NCI-H2196 (cell line): ENCODE data around the gene CD300LB.

Source experiments
- DNase-seq: peaks from one replicate; lab custom pipeline; 2025; ENCODE audit not compliant: unreplicated experiment; lab: John Stamatoyannopoulos, UW

CD300LB gene

DNA sequence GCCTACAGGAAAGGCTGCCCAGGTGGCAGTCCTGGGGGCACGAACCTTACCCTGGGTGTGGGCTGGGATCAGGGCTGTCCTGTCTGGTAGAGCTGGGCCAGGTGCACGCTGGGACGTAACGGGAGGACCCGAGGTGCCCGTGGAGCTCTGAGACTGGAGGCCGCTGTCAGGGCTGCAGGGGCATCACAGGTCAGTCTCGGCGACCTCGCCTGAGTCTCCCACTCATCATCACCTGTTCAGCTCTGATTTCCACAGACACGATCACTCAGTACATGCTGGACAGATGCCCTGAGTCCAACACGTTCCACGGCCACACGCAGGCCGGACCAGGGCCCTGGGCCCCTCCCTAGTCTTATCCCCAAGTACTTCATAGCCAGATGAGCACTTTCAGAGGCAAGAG is 19.3 kb upstream of the CD300LB start:
- DNase-seq: no peak

GRCh38 chr17:74549343-74549742 is 18.1 kb upstream of the CD300LB start:
- DNase-seq: no peak

- DNase-seq: peak; percentile 79
Observed at GRCh38 chr17:74547736-74548135, 16.5 kb upstream of the CD300LB start.

GRCh38 chr17:74547264-74547663 is 16.0 kb upstream of the CD300LB start:
- DNase-seq: peak; percentile 41

DNA sequence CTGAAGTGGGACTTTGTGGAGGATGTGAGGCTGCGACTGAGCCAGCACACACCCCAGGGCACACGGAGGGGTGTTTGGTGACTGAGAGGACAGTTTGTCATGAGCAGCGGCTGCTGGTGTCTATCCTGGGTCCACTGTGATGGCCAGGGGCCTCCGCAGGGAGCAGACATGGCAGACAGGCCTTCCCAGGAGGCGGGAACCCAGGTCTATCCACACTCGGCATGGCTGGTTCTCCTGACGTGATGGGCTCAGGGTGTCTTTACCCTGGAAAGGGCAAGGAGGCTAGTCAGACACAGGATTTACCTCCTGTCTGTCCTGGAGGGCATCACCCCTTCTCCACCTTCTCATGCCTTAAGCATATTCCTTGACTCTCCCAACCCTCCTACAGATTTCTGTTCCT is 15.3 kb upstream of the CD300LB start:
- DNase-seq: no peak

DNA sequence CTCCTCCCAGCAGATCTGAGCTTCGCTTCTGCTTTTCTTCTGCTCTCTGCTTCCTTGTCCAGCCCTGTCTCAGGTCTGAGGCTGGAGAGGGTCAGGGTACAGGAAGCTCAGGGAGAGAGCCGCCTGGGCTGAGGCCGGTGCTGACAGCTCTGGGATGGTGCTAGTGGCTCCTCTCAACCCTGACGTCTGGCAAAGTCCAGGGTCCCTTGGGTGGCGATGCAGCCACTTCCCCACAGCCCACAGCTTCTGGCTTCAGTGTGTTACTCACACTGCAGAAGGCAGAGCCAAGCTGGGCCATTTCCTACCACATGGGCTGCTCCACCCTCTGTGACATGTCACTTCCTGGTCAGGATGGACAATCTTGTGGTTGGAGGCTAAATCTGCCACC is 14.6 kb upstream of the CD300LB start, which contains the start of gene CD300C:
TSS of gene CD300C (minus strand) at position 273 of the 388 bp plus-strand sequence. CDS start 333 bp downstream, outside the sequence.
- DNase-seq: no peak

DNA sequence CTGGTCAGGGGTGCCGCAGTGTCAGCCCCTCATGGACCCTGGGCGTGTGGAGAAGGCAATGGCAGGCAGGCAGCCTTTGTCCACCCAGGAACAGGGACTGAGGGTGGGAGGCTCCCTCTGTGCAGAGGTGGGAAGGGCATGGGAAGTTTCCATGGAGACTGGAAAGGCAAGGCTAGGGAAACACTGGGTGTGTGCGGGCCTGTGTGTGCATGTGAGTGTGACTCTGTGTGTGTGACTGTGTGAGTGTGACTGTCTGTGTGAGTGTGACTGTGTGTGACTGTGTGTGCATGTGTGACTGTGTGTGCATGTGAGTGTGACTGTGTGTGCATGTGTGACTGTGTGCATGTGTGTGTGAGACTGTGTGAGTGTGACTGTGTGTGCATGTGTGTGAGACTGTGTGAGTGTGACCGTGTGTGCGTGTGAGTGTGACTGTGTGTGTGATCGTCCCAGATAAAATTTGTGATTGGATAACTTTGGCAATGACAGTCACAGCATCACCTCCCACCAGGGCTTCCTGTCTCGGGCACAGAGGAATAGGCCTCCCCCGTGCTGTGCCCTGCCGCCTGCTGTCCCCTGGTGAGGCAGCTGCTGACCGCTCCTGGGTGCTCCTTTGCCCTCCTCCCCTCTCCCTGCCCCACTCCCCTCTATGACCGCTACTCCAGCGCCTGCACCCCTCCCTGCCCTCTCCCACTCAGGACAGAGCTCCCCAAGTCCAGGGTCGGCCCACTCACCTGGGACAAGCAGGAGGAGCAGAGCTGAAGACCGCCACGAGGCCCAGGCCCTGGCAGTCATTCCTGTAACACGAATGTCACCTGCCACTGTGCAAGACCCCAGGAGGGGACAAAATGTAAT is 13.9 kb upstream of the CD300LB start:
- DNase-seq: no peak

GRCh38 chr17:74543891-74544760 is 12.9 kb upstream of the CD300LB start:
- no peak for DNase-seq

DNA sequence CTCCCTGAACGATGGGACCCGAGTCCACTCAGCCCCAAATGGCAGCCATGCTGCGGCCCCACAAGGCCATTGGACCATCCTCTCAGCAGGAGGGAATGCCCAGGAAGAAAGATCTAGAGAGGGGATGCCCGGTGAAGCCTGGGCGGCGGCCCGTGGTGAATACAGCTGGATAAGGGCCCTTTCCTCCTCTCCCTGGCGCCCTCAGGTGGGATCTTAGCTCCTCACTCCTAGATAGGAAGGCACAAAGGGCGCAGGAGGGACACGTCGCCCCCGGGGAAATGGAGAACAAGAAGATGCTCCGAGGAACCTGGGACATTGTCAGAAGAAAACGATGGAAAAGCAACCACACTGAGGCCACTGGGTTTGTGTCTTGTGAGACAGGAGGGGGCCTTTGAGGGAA is 12.1 kb upstream of the CD300LB start:
- no peak for DNase-seq

DNA sequence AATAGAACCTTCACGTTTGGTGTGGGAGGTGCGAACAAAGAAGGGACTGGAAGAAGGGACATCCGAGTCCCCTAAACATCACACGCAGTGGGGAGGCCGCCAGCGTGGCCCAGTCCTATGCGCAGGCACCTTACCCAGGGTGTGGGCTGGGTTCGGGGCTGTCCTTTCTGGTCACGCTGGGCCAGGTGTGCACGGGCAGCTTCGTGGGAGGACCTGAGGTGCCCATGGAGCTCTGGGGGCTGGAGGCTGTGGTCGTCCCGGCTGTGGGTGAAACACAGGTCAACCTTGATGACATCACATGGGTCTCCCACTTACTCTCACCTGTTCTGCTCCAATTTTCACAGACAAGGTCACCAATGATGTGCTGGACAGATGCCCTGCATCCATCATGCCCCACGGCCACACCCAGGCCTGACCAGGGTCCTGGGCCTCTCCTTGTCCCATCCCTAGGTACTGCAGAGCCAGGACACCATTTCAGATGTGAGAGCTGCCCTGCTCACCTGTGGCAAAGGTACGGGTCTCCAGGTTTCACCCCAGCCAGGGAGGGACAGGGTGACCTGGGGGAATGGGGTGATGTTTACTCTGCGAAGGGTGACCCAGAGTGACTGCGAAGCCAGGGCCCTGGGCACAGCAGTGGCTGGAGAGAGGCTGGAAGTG is 11.6 kb upstream of the CD300LB start:
- DNase-seq: no peak

GRCh38 chr17:74542166-74542565 is 10.9 kb upstream of the CD300LB start:
- no peak for DNase-seq

DNA sequence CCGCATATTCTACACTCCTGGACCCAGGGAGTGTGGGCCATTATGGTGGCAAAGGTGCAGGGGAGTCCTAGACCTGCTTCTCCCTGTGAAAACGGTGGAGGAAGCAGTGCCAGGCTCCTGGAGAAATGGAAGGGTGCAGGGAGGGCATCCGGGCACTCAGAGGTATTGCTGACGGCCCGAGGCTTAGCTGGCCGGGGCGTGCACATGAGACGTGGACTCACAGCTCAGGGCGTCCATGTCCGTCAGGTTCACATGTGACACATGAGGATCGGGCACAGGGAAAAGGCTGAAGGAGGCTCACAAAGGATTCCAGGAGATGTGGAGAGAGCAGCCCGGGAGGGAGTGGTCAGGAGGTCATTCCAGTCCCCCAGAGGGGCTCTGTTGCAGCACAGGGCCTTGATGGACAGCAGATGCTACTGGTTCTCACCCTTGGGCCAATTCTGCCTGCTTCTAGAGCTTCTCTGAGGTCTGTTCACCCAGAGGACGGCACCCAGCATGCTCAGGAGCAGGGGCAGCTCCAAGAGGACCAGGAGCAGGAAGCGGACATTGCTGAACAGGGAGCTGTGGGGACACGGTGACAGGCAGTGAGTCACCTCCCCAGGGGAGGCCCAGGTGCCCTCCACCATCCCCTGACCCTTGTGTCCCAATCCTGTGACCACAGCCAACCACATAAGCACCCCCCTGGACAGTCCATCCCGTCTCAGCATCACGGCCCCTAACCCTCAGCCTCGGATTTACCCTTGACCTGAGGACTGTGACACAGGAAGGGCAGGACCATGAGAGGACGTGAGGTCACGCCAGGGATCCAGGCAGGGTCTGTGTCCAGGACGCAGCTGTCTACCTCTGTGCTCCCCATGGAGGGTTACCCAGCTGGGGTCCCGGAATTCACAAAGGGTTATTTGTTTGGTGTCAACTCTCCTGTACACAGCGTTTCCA is 10.2 kb upstream of the CD300LB start:
- no peak for DNase-seq

GRCh38 chr17:74539281-74539820 is 8.1 kb upstream of the CD300LB start:
- DNase-seq: no peak

DNA sequence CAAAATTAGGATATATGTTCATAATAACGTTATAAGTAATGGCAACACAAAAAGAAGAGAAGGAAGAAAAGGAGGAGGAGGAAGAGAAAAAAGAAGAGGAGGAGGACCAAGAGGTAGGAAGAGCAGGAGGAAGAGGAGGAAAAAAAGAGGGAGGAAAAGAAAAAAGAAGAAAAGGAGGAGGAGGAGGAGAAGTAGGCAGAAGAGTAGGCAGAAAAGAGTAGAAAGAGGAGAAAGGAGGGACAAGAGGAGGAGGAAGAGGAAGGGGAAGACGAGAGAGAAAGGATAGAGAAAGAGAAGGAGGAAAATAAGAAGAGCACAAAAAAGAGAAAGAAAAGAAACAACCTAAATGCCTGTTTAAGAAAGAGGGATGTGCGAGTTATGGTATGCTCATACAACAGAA is 5.6 kb upstream of the CD300LB start:
- no peak for DNase-seq

GRCh38 chr17:74532115-74532514 is 840 bp upstream of the CD300LB start:
- DNase-seq: no peak

DNA sequence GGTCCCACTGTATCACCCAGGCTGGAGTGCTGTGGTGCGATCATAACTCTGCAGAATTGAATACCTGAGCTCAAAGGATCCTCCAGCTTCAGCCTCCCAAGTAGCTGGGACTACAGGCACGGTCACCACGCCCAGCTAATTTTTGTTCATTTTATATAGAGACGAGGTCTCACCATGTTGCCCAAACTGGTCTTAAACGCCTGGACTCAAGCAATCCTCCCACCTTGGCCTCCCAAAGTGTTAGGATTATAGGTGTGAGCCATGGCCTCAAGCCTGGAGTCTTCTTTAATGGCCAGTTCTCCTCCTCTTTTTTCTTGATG is 484 bp downstream of the CD300LB start:
- DNase-seq: no peak

DNA sequence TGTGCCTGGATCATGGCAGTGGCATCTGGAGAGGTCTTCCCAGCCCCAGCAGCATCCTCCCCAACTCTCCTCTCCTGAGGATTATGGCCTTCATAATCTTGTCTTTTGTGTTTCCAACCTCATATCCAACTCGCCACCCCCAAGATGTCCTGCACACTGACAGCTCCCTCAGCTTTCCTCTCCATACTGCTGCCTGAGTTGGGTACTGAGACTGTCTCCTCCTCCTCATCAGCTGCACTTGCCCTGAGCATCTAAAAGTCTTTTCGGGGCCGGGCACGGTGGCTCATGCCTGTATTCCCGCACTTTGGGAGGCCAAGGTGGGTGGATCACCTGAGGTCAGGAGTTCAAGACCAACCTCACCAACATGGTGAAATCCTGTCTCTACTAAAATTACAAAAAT is 2.0 kb downstream of the CD300LB start:
- no peak for DNase-seq

- DNase-seq: no peak
Observed at GRCh38 chr17:74528491-74529199, 2.6 kb downstream of the CD300LB start.

- no peak for DNase-seq
Observed at GRCh38 chr17:74527756-74528155, 3.5 kb downstream of the CD300LB start.

DNA sequence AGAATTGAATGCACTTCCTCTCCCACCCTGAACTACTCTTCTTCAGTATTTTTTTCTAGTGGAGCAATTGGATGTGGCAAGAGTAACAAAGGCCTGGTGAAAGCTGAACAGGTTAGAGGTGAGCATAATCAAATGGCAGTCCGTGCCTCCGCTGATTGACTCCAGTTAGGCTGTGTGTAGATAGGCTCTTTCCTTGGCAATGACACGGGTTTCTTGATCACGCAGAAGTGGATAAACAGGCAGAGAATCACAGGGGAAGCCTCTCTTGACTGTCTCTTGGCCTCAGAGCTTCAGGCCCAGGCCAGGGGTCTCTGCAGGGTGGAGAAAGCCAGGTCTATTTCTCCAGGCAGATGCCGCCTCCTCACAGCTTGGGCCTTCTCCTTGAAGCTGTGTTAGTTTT is 4.2 kb downstream of the CD300LB start:
- no peak for DNase-seq
